Measurements from ENCODE around the gene LDB2. TPM values are rescaled to one million over a fixed set of nuclear protein-coding genes. Genes with fewer than 3 reads are reported as not detected.

The LDB2 gene
- total and polyA plus RNA-seq, 2 experiments from 2014 or later = 48.6 to 80.1 TPM

GRCh38 chr4:16676230-16676770, 222.1 kb downstream of the LDB2 start:
- Mint-ChIP-seq H3K36me3 (ENCODE audit: low read depth) (no peaks in the 10 kb centered on the region), H3K9me3 (no peaks in the 10 kb centered on the region), H3K27me3 (ENCODE audit: insufficient read depth, low read depth, poor library complexity) (no peaks in the 10 kb centered on the region), H3K27ac (no peak overlapping the region), H3K4me3 (no peak overlapping the region), H3K4me1 (peaks cover 33% of the 10 kb centered on the region)
- H3F3A ChIP-seq (replicated peaks; ENCODE audit: low read depth) = no peaks in the 10 kb centered on the region
- no peaks in the 10 kb centered on the region for H3K79me2 ChIP-seq (replicated peaks; ENCODE audit: insufficient read depth)
- H3K36me3 ChIP-seq (ENCODE audit: insufficient read depth) = no peaks in the 10 kb centered on the region
- no peaks in the 10 kb centered on the region for H4K20me1 ChIP-seq (replicated peaks; ENCODE audit: insufficient read depth)
- H3K9me2 ChIP-seq (ENCODE audit: insufficient read depth) = no peaks in the 10 kb centered on the region
- H3K4me3 ChIP-seq = no peak overlapping the region
- no peaks in the 10 kb centered on the region for H3K27me3 ChIP-seq (ENCODE audit: insufficient read depth)
- no peak overlapping the region for H3K4me2 ChIP-seq
- DNase-seq (ENCODE audit: low spot score) (no peak), ATAC-seq (no peak)
- TF ChIP-seq ETS1 (IDR thresholded peaks at IDR 0.05) (no peak), CTCF (conservative IDR thresholded peaks at IDR 0.05; ENCODE audit: low read depth in 2 of 2) (no peak), NANOG (IDR thresholded peaks at IDR 0.05; ENCODE audit: borderline replicate concordance) (no peak), ZNF462 (CRISPR knock-in tag; IDR thresholded peaks at IDR 0.05) (no peak), POLR2AphosphoS5 (IDR thresholded peaks at IDR 0.05; ENCODE audit: low read depth) (no peak), CREB1 (CRISPR knock-in tag; IDR thresholded peaks at IDR 0.05; ENCODE audit: low read depth) (no peak), ZNF331 (CRISPR knock-in tag; IDR thresholded peaks at IDR 0.05; ENCODE audit: low read depth) (no peak), EZH2 (IDR thresholded peaks at IDR 0.05; ENCODE audit: low read depth, unreplicated experiment) (no peak), JUNB (IDR thresholded peaks at IDR 0.05; ENCODE audit: unreplicated experiment) (no peak), EZH2phosphoT487 (IDR thresholded peaks at IDR 0.05; ENCODE audit: unreplicated experiment) (no peak), STAT1 (IDR thresholded peaks at IDR 0.05; ENCODE audit: unreplicated experiment) (no peak), REST (IDR thresholded peaks at IDR 0.05; ENCODE audit: unreplicated experiment) (no peak), ZNF114 (CRISPR knock-in tag; IDR thresholded peaks at IDR 0.05) (no peak)
- H3K4me1 ChIP-seq (ENCODE audit: insufficient read depth) = peaks cover 16% of the 10 kb centered on the region; the same call in 1 of the 2 replicates
- H2AFZ ChIP-seq = no peak overlapping the region
- no peak overlapping the region for H3K27ac ChIP-seq (ENCODE audit: low read depth)
